Activated CD4-positive, alpha-beta T cell treated with anti-CD3 and anti-CD28 coated beads, Interleukin-2, amount 10 ng/mL, durations not matched to agents 7 days and 5 days (primary cell): ENCODE data around the gene SLC13A2. TPM values are rescaled to one million over a fixed set of nuclear protein-coding genes. Genes with fewer than 3 reads are reported as not detected.
"Not testable (repeated sequence)": the region's sequence is repeated elsewhere in the genome, so short reads cannot be mapped to it uniquely, and the experiment has no call there.

Experiments used
- CTCF ChIA-PET: fragments of 350-600 bp; sonication (Branson Sonifier 250); formaldehyde crosslinking; loops from one replicate; lab custom pipeline; 2021; ENCODE audit warnings: antibody characterized with exemption; lab: Charles Lee
- POLR2A ChIA-PET: fragments of 350-600 bp; sonication (Branson Sonifier 250); formaldehyde crosslinking; loops from one replicate; lab custom pipeline; 2021; ENCODE audit warnings: antibody characterized with exemption; lab: Charles Lee
- DNase-seq: peaks from one replicate; pipeline ENCODE4 v3.0.0-alpha.2; 2020
- H3K27ac Mint-ChIP-seq: one replicate; pipeline ENCODE4 v1.8.0; 2021; ENCODE audit warnings: mild to moderate bottlenecking, moderate library complexity, mixed read lengths
- H3K27me3 Mint-ChIP-seq: one replicate; pipeline ENCODE4 v1.8.0; 2021; ENCODE audit warnings: mixed read lengths
- H3K36me3 Mint-ChIP-seq: one replicate; pipeline ENCODE4 v1.8.0; 2021; ENCODE audit warnings: low read depth, mixed read lengths
- H3K4me1 Mint-ChIP-seq: one replicate; pipeline ENCODE4 v1.8.0; 2021; ENCODE audit warnings: mixed read lengths
- H3K4me3 Mint-ChIP-seq: one replicate; pipeline ENCODE4 v1.8.0; 2021; ENCODE audit warnings: mild to moderate bottlenecking, moderate library complexity, mixed read lengths
- H3K9me3 Mint-ChIP-seq: one replicate; pipeline ENCODE4 v1.8.0; 2021; ENCODE audit warnings: mixed read lengths
- total RNA-seq, 2 experiments: library from RNA; stranded (reverse); gene quantifications; one replicate each; pipeline ENCODE4 v1.2.3, GENCODE V29; 2021

SLC13A2 gene, protein sequence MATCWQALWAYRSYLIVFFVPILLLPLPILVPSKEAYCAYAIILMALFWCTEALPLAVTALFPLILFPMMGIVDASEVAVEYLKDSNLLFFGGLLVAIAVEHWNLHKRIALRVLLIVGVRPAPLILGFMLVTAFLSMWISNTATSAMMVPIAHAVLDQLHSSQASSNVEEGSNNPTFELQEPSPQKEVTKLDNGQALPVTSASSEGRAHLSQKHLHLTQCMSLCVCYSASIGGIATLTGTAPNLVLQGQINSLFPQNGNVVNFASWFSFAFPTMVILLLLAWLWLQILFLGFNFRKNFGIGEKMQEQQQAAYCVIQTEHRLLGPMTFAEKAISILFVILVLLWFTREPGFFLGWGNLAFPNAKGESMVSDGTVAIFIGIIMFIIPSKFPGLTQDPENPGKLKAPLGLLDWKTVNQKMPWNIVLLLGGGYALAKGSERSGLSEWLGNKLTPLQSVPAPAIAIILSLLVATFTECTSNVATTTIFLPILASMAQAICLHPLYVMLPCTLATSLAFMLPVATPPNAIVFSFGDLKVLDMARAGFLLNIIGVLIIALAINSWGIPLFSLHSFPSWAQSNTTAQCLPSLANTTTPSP
- total RNA-seq, result not detected

DNA sequence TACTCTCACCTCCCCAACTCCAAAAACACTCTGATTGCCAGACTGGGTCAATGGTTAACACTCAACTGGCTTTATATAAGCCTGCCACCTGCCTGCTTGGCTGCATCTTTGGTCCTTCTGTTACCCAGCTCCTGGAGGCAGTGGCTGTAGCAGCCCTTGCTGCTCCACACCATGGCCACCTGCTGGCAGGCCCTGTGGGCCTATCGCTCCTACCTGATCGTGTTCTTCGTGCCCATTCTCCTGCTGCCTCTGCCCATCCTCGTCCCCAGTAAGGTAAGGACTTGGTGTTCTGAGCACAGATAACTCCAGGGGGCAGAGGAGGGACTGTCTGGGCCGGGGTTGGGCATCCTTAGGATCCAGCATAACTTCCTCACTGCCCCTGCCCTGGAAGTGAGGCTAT lies at the start of gene SLC13A2:
Gene SLC13A2, plus strand, starts transcription at position 103 of the 400 bp plus-strand sequence. Its CDS starts 69 bp downstream, at position 172.
- H3K27ac Mint-ChIP-seq, result peak within 1 kb of the TSS; percentile 52
- no peaks in the 10 kb centered on the region for H3K27me3 Mint-ChIP-seq
- no peak for DNase-seq
- H3K4me3 Mint-ChIP-seq, result no peak within 1 kb of the TSS
- ChIA-PET CTCF (no interaction called here), POLR2A (no interaction called here)
- no peaks in the 10 kb centered on the region for H3K36me3 Mint-ChIP-seq
- H3K9me3 Mint-ChIP-seq, result no peaks in the 10 kb centered on the region
- H3K4me1 Mint-ChIP-seq, result peaks cover 32% of the 10 kb centered on the region

DNA sequence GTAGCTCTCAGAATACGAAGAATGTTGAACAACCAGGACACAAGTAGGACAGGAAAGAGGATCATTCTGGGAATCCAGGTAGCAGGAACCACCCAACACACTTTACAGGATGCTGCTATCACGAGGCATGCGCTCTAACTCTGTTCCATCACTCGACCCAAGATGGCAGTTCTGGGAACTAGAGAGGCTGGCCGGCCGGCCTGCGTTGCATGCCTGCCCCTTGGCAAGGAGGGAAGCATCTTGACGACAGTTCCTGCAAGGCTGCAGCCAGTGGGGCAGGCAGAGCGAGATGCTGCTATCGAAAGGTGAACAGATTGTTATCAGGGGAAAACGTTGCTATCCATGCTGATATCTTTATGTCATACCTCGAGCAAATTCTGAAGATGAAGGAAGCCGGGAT lies 48.2 kb upstream of the SLC13A2 start:
- peaks cover 2% of the 10 kb centered on the region for H3K27me3 Mint-ChIP-seq
- H3K4me1 Mint-ChIP-seq, result no peaks in the 10 kb centered on the region
- H3K4me3 Mint-ChIP-seq, result no peak overlapping the region
- ChIA-PET CTCF (no interaction called here), POLR2A (no interaction called here)
- H3K9me3 Mint-ChIP-seq, result no peaks in the 10 kb centered on the region
- no peaks in the 10 kb centered on the region for H3K36me3 Mint-ChIP-seq
- no peak overlapping the region for H3K27ac Mint-ChIP-seq
- no peak for DNase-seq

DNA sequence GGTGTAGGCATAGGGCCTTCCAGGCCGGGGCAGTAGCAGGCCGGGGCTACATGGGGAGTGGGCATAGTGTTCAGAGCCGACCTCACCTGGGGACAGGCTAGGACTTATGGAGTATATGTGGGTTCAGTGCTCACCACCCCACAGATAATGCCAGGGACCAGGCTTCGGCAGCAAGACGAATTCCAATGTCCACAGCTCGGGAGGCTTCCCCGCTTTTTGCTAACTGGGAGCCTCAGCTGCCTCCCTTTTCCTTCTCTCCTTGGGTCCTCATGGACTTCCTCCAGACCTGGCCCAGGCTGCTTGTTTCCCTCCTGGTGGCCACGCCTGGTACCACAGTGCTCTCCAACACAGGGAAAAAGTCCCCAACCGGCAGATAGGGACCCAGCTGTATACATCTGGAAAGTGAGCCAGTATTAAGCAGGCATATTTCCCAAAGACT lies 47.3 kb upstream of the SLC13A2 start:
- Mint-ChIP-seq H3K9me3 (no peaks in the 10 kb centered on the region), H3K36me3 (no peaks in the 10 kb centered on the region), H3K4me3 (no peak overlapping the region), H3K27me3 (peaks cover 3% of the 10 kb centered on the region), H3K27ac (no peak overlapping the region), H3K4me1 (no peaks in the 10 kb centered on the region)
- ChIA-PET CTCF (no interaction called here), POLR2A (no interaction called here)
- no peak for DNase-seq

DNA sequence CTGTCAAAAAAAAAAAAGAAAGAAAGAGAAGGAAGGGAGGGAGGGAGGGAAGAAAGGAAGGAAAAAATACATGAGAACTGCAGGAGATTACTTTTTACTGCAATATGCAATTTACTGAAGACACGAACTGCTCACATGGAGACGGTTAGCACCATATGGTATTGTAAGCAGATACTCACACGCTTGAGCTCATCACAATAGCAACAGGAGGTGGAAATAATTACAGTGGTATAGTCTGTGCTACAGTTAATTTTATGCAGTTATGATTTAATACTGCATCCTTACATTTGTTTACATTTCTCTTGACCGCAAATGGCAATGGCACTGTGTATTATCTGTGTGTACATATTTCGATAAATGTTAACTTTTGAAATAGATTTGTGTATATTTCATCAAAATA lies 46.1 kb upstream of the SLC13A2 start:
- POLR2A ChIA-PET, result no interaction called here
- H3K27me3 Mint-ChIP-seq, result peaks cover 15% of the 10 kb centered on the region

DNA sequence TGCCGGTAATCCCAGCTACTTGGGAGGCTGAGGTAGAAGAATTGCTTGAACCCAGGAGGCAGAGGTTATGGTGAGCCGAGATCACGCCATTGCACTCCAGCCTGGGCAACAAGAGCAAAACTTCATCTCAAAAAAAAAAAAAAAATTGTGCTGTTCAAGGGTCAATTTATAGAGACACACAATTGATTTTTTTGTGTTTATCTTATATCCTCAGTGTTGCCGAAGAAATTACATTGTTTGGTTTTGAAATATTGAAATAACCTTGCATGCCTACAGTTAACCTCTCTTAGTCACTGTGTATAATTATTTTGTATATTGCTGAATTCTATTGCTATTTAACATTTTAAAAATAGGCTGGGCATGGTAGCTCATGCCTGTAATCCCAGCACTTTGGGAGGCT lies 45.5 kb upstream of the SLC13A2 start:
- POLR2A ChIA-PET, DNase-seq, H3K4me1 Mint-ChIP-seq, H3K36me3 Mint-ChIP-seq, H3K27ac Mint-ChIP-seq, H3K9me3 Mint-ChIP-seq, H3K4me3 Mint-ChIP-seq: not testable (repeated sequence)
- CTCF ChIA-PET, result interaction anchor here (0.6 kb wide), 1 partner anchor 161 kb away, joined by 3 read pairs; no protein-coding TSS in a partner anchor
- peaks cover 19% of the 10 kb centered on the region for H3K27me3 Mint-ChIP-seq

More for the DNA sequence above, 46.1 kb upstream of the SLC13A2 start:
- CTCF ChIA-PET, result interaction anchor here (0.6 kb wide), 1 partner anchor 160 kb away, joined by 3 read pairs; no protein-coding TSS in a partner anchor
- H3K27ac Mint-ChIP-seq, result no peak overlapping the region
- H3K36me3 Mint-ChIP-seq, result no peaks in the 10 kb centered on the region
- H3K4me3 Mint-ChIP-seq, result no peak overlapping the region
- H3K4me1 Mint-ChIP-seq, result no peaks in the 10 kb centered on the region
- no peaks in the 10 kb centered on the region for H3K9me3 Mint-ChIP-seq
- no peak for DNase-seq

DNA sequence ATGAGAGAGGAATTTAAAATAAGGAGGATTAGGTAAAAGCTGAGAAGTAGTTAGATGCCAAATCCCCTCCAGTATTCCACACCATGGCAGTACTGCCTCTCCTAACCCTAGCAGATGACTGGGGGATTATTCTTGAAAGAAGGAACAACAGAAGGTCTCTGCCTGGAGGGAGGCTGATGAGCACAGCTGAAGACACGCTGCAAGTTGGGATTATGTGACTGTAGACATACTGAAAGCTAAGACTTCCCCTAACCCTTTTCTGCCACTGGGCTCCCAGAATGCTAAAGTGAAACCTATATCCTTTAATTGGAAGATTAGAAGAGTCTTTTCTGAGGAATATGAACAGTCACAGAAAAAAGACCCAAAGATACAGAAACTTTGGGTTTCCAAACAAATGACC lies 39.7 kb upstream of the SLC13A2 start:
- ChIA-PET CTCF (no interaction called here), POLR2A (no interaction called here)
- Mint-ChIP-seq H3K4me1 (no peaks in the 10 kb centered on the region), H3K27ac (no peak overlapping the region), H3K27me3 (peaks cover 30% of the 10 kb centered on the region), H3K9me3 (no peaks in the 10 kb centered on the region), H3K4me3 (no peak overlapping the region), H3K36me3 (no peaks in the 10 kb centered on the region)
- DNase-seq, result no peak

DNA sequence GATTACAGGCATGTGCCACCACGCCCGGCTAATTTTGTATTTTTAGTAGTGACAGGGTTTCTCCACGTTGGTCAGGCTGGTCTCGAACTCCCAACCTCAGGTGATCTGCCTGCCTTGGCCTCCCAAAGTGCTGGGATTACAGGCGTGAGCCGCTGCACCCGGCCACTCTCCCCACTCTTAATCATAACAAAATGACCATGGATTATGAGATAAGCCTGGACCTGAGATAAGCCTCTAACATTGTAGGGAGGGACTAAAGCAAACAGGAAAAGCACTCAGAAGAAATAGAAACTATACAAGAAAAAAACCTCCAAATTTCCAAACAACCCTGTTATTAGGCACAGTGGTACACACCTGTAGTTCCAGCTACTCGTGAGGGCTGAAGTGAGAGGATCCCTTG lies 39.1 kb upstream of the SLC13A2 start:
- POLR2A ChIA-PET, H3K4me1 Mint-ChIP-seq, CTCF ChIA-PET: not testable (repeated sequence)

DNA sequence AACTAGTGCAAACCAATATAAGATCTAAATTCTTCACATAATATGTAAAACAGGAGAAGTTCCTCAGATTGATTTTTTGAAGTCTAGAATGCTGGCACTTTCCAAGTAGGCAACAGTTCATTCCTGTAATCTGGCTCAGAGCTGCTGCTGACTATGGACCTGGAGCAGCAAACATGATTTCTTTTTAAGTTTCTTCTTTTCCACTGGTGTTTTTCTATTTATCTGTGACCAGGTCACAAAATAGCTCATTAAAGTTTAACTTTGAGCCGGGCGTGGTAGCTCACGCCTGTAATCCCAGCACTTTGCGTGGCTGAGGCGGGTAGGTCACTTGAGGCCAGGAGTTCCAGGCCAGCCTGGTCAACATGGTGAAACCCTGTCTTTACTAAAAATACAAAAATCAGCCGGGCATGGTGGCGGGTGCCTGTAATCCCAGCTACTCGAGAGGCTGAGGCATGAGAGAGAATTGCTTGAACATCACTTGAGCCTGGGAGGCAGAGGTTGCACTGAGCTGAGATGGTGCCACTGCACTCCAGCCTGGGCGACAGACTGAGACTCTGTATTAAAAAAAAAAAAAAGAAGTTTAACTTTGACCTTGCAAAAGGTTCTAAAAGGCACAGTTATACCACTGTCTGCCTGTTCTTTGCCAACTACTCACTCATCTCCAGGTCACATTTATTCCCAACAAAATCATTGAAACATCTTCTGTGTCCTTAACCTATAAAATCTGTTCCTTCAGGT lies 29.4 kb upstream of the SLC13A2 start:
- H3K36me3 Mint-ChIP-seq, result no peaks in the 10 kb centered on the region
- no peaks in the 10 kb centered on the region for H3K4me1 Mint-ChIP-seq
- DNase-seq, result no peak
- no peaks in the 10 kb centered on the region for H3K9me3 Mint-ChIP-seq
- ChIA-PET POLR2A (no interaction called here), CTCF (no interaction called here)
- no peak overlapping the region for H3K4me3 Mint-ChIP-seq
- peaks cover 16% of the 10 kb centered on the region for H3K27me3 Mint-ChIP-seq
- no peak overlapping the region for H3K27ac Mint-ChIP-seq

More for the DNA sequence above, 39.1 kb upstream of the SLC13A2 start:
- H3K4me3 Mint-ChIP-seq, H3K36me3 Mint-ChIP-seq, DNase-seq, H3K27ac Mint-ChIP-seq, H3K9me3 Mint-ChIP-seq: not testable (repeated sequence)
- peaks cover 30% of the 10 kb centered on the region for H3K27me3 Mint-ChIP-seq

DNA sequence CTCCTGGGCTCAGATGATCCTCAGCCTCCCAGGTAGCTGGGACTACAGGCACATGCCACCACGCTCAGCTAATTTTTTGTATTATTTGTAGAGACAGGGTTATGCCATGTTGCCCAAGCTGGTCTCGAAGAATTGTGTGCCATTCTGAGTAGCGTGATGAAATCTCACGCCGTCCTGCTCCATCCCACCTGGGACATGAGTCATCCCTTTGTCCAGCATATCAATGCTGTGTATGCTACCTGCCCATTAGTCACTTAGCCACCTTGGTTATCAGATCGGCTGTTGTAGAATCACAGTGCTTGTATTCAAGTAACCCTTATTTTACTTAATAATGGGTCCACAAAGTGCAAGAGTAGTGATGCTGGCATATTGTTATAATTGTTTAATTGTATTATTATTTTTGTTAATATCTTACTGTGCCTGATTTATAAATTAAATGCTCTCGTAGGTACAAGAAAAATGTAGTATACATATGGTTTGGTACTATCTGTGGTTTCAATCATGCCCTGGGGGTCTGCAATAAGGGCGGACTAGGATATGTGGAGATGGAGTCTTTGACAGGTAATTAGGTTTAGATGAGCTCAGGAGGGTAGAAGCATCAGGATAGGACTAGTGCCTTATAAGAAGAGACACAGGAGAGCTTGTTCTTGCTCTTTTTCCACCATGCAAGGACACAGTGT lies 26.6 kb upstream of the SLC13A2 start:
- no peaks in the 10 kb centered on the region for H3K9me3 Mint-ChIP-seq
- no peak overlapping the region for H3K27ac Mint-ChIP-seq
- DNase-seq, result no peak
- peaks cover 37% of the 10 kb centered on the region for H3K27me3 Mint-ChIP-seq
- CTCF ChIA-PET, result interaction anchor here (1.4 kb wide), 1 partner anchor 11 kb away, joined by 3 read pairs; no protein-coding TSS in a partner anchor
- no peak overlapping the region for H3K4me3 Mint-ChIP-seq
- H3K4me1 Mint-ChIP-seq, result no peaks in the 10 kb centered on the region
- POLR2A ChIA-PET, result no interaction called here
- H3K36me3 Mint-ChIP-seq, result no peaks in the 10 kb centered on the region

DNA sequence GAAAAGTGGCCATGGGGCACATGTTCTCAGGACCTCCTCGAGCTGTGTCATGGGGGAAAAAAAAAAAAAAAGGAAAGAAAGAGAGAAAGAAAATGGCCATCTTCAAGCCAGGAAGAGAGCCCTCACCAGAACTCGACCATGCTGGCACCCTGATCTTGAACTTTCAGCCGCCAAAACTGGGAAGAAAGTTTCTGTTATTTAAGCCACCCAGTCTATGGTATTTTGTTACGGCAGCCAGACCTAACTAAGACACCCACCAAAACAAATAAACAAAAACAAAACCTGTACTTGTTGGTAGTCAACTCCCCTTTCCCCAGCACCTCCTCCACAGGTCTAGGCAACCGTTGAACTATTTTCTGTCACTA lies 26.1 kb upstream of the SLC13A2 start:
- Mint-ChIP-seq H3K9me3 (no peaks in the 10 kb centered on the region), H3K27me3 (peaks cover 36% of the 10 kb centered on the region), H3K4me3 (no peak overlapping the region), H3K4me1 (no peaks in the 10 kb centered on the region), H3K36me3 (no peaks in the 10 kb centered on the region), H3K27ac (no peak overlapping the region)
- DNase-seq, result no peak
- POLR2A ChIA-PET, result no interaction called here
- CTCF ChIA-PET, result no interaction called here

DNA sequence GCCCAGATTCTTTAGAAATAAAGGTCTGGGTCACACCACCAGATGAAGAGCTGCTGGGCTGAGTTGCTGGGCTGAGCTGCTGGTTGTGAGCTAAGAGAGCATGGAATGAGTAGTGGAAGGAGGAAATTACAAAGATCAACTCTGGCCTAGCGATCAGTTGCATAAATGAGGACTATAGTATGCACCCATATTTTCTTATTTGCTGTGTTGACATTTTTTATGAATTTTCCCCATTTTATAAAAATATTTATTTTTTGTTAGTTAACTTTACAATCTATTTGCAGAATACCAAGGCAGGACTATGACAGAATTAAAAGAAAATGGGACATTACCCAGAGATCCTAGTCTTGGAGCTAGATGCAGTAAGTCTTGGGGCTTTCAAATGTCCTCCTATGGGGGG lies 23.6 kb upstream of the SLC13A2 start:
- Mint-ChIP-seq H3K27ac (no peak overlapping the region), H3K4me3 (no peak overlapping the region), H3K9me3 (no peaks in the 10 kb centered on the region), H3K4me1 (no peaks in the 10 kb centered on the region), H3K36me3 (no peaks in the 10 kb centered on the region), H3K27me3 (peaks cover 34% of the 10 kb centered on the region)
- ChIA-PET POLR2A (no interaction called here), CTCF (interaction anchor here (1.0 kb wide), 1 partner anchor 16 kb away, joined by 4 read pairs; no protein-coding TSS in a partner anchor)
- no peak for DNase-seq

DNA sequence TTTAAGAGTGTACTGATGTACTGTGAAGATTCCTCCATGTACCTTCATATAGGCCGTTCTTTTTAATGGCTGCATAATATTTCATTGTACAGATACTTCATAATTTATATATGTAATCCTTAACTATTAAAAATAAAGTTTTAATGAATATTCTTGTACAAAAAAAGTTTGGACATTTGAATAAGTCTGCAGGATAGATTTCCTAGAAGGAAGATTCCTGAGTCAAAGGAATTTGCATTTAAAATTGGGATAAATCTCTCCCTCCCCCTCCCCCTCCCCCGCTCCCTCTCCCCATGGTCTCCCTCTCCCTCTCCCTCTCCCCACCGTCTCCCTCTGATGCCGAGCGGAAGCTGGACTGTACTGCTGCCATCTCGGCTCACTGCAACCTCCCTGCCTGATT lies 15.6 kb upstream of the SLC13A2 start:
- no peak for DNase-seq
- CTCF ChIA-PET, result no interaction called here
- H3K27ac Mint-ChIP-seq, result no peak overlapping the region
- POLR2A ChIA-PET, result no interaction called here
- no peaks in the 10 kb centered on the region for H3K9me3 Mint-ChIP-seq
- H3K4me1 Mint-ChIP-seq, result no peaks in the 10 kb centered on the region
- H3K4me3 Mint-ChIP-seq, result no peak overlapping the region
- H3K36me3 Mint-ChIP-seq, result peaks cover 4% of the 10 kb centered on the region
- peaks cover 1% of the 10 kb centered on the region for H3K27me3 Mint-ChIP-seq
